ENCODE data around the gene GLIPR2. TPM values are rescaled to one million over a fixed set of nuclear protein-coding genes. Genes with fewer than 3 reads are reported as not detected.

GLIPR2 gene
- total and polyA plus RNA-seq, 2 donors (not counting 3 experiments of a cell fraction or from before 2014, with no cell fraction given) = 22.0 to 42.4 TPM

DNA sequence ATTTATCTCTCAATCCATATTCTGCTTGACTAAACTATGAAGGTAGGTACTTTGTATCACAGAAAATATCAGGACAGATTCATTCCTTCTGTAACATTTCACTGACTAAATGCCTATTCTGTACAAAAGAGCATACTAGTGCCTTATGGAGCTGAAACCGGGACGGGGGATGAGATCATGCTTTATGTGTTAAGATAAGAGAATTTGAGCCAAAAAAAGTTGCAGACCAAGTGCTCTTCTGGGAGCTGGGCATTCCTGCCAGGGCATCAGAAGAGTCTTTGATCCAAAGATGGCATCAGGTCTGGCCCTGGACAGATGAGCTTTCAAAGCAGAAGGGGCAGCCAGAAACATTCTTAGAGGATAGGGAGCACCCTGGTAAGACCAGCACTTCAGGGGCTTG, 27.5 kb upstream of the GLIPR2 start:
- ChIA-PET POLR2A (no interaction called here), CTCF (interaction anchor here (1.0 to 2.0 kb wide), 5 partner anchors 10 to 100 kb away, joined by 3 to 5 read pairs (median 4); no protein-coding TSS in a partner anchor)

DNA sequence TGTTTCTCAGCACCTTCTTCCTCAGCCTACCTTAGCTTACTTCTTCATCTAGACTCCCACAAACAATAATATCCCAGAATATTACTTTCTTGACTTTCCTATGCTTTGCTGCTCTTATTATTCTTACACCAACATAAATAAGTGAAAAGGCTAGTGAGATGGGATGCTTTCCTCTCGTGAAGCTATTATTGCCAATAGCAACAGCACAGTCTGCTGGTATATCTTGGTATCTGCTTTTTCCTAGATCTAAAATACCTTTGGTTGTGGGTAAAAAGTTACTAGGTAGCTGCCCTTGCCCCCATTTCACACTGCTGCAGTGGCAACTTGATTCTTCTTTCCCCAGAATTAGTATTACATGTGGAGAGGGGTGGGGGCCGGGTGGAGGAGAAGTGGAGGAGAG, 26.1 kb upstream of the GLIPR2 start:
- H3K36me3 ChIP-seq (ENCODE audit: control insufficient read depth in 2 of 2, extremely low read depth in 1 of 2, insufficient read depth in 2 of 2, low read length in 2 of 2) = no peaks in the 10 kb centered on the region
- DNase-seq (ENCODE audit: low read depth, low spot score) = no peak
- intact Hi-C loops (cut with micrococcal nuclease) (no loop called here), dilution Hi-C loops (cut with MboI; ENCODE audit: extremely low pct_ligation_motif_present, low sequenced_read_pairs) (no loop called here)
- no peaks in the 10 kb centered on the region for H3K27me3 ChIP-seq (ENCODE audit: control insufficient read depth in 2 of 2, insufficient read depth in 2 of 2, low read length in 2 of 2)
- POLR2A ChIA-PET = interaction anchor here (0.7 to 1.5 kb wide), 2 partner anchors 26 to 78 kb away, joined by 3 read pairs; partner anchors contain the start of gene GLIPR2
- no peak overlapping the region for H3K27ac ChIP-seq (ENCODE audit: insufficient read depth, low read depth, low read length)
- no peak overlapping the region for H2AFZ ChIP-seq (ENCODE audit: low read depth, low read length)
- H3K9ac ChIP-seq (replicated peaks; ENCODE audit: extremely low read depth, insufficient read depth, low read length) = no peak overlapping the region
- CTCF ChIA-PET = interaction anchor here (0.7 to 2.4 kb wide), 8 partner anchors 8 to 156 kb away, joined by 3 to 12 read pairs (median 4); no protein-coding TSS in a partner anchor
- FAIRE-seq = no peak
- no TSS peak for BruUV-seq (replicated peaks)
- no peaks in the 10 kb centered on the region for H3K9me3 ChIP-seq (replicated peaks; ENCODE audit: control insufficient read depth, insufficient read depth, low read length)
- H3K4me2 ChIP-seq (ENCODE audit: insufficient read depth, low read length) = no peak overlapping the region
- no peaks in the 10 kb centered on the region for H4K20me1 ChIP-seq (replicated peaks; ENCODE audit: control insufficient read depth, extremely low read depth, insufficient read depth, low read length)
- H3K9me1 ChIP-seq (replicated peaks; ENCODE audit: control insufficient read depth, extremely low read depth, insufficient read depth, low read length) = no peaks in the 10 kb centered on the region
- no peak overlapping the region for H3K4me3 ChIP-seq (replicated peaks in 1 of 3; ENCODE audit: insufficient read depth in 1 of 3, low read depth in 1 of 3, low read length in 3 of 3)
- H3K79me2 ChIP-seq (ENCODE audit: control insufficient read depth, insufficient read depth, low read length) = no peaks in the 10 kb centered on the region
- H3K4me1 ChIP-seq (ENCODE audit: control insufficient read depth, extremely low read depth, insufficient read depth, low read length) = no peaks in the 10 kb centered on the region
- no peak for TF ChIP-seq POLR2A (IDR thresholded peaks at IDR 0.05; ENCODE audit: low read depth, low read length)
- TF ChIP-seq CTCF (IDR thresholded peaks at IDR 0.05; ENCODE audit: extremely low read depth in 1 of 2, insufficient read depth in 1 of 2, low read depth in 1 of 2, low read length in 2 of 2) = no peak
- no peak for TF ChIP-seq FOS (IDR thresholded peaks at IDR 0.05; ENCODE audit: borderline replicate concordance, insufficient read depth, low read length)
- no peak for TF ChIP-seq EZH2 (IDR thresholded peaks at IDR 0.05; ENCODE audit: borderline replicate concordance, low read depth, low read length, severe bottlenecking)
- no peak for TF ChIP-seq POLR2AphosphoS5 (IDR thresholded peaks at IDR 0.05; ENCODE audit: insufficient read depth, low read depth, low read length)
- no peak for TF ChIP-seq JUN (IDR thresholded peaks at IDR 0.05; ENCODE audit: borderline replicate concordance, insufficient read depth, insufficient read length, low read depth)
- TF ChIP-seq GATA2 (IDR thresholded peaks at IDR 0.05; ENCODE audit: insufficient read depth, insufficient read length, low read depth, low read length) = no peak
- TF ChIP-seq MYC (IDR thresholded peaks at IDR 0.05; ENCODE audit: low read depth, low read length) = no peak
- TF ChIP-seq MAX (IDR thresholded peaks at IDR 0.05; ENCODE audit: insufficient read depth, insufficient read length) = no peak

More for the DNA sequence above, 27.5 kb upstream of the GLIPR2 start:
- DNase-seq (ENCODE audit: low read depth, low spot score) (no peak), FAIRE-seq (no peak)
- intact Hi-C loops (cut with micrococcal nuclease) (no loop called here), dilution Hi-C loops (cut with MboI; ENCODE audit: extremely low pct_ligation_motif_present, low sequenced_read_pairs) (no loop called here)
- Histone ChIP-seq H3K27ac (ENCODE audit: insufficient read depth, low read depth, low read length) (no peak overlapping the region), H2AFZ (ENCODE audit: low read depth, low read length) (no peak overlapping the region), H3K9me3 (replicated peaks; ENCODE audit: control insufficient read depth, insufficient read depth, low read length) (no peaks in the 10 kb centered on the region), H3K27me3 (ENCODE audit: control insufficient read depth in 2 of 2, insufficient read depth in 2 of 2, low read length in 2 of 2) (no peaks in the 10 kb centered on the region), H3K4me1 (ENCODE audit: control insufficient read depth, extremely low read depth, insufficient read depth, low read length) (no peaks in the 10 kb centered on the region), H3K79me2 (ENCODE audit: control insufficient read depth, insufficient read depth, low read length) (no peaks in the 10 kb centered on the region), H3K9ac (replicated peaks; ENCODE audit: extremely low read depth, insufficient read depth, low read length) (no peak overlapping the region), H3K36me3 (ENCODE audit: control insufficient read depth in 2 of 2, extremely low read depth in 1 of 2, insufficient read depth in 2 of 2, low read length in 2 of 2) (no peaks in the 10 kb centered on the region), H3K9me1 (replicated peaks; ENCODE audit: control insufficient read depth, extremely low read depth, insufficient read depth, low read length) (no peaks in the 10 kb centered on the region), H3K4me3 (replicated peaks in 1 of 3; ENCODE audit: insufficient read depth in 1 of 3, low read depth in 1 of 3, low read length in 3 of 3) (no peak overlapping the region), H4K20me1 (replicated peaks; ENCODE audit: control insufficient read depth, extremely low read depth, insufficient read depth, low read length) (no peaks in the 10 kb centered on the region), H3K4me2 (ENCODE audit: insufficient read depth, low read length) (no peak overlapping the region)
- TF ChIP-seq MYC (IDR thresholded peaks at IDR 0.05; ENCODE audit: low read depth, low read length) (no peak), POLR2AphosphoS5 (IDR thresholded peaks at IDR 0.05; ENCODE audit: insufficient read depth, low read depth, low read length) (no peak), POLR2A (IDR thresholded peaks at IDR 0.05; ENCODE audit: low read depth, low read length) (no peak), JUN (IDR thresholded peaks at IDR 0.05; ENCODE audit: borderline replicate concordance, insufficient read depth, insufficient read length, low read depth) (no peak), FOS (IDR thresholded peaks at IDR 0.05; ENCODE audit: borderline replicate concordance, insufficient read depth, low read length) (no peak)
- no TSS peak for BruUV-seq (replicated peaks)
